GM21619 (cell line): ENCODE measurements around the gene STXBP2.
"Not testable (repeated sequence)": the region's sequence is repeated elsewhere in the genome, so short reads cannot be mapped to it uniquely, and the experiment has no call there.

Source experiments
- ATAC-seq: cut with Tn5 transposase; IDR thresholded peaks from one replicate; pipeline ENCODE4 v1.9.1; 2021; ENCODE audit not compliant: unreplicated experiment

Gene STXBP2

GRCh38 chr19:7632340-7633203 lies 4.3 kb upstream of the STXBP2 start:
- no peak for ATAC-seq

GRCh38 chr19:7633698-7634097 lies 3.2 kb upstream of the STXBP2 start, which contains the start of gene PCP2:
TSS of gene PCP2 (minus strand) at chr19:7633719. CDS start at chr19:7633457, 262 bp downstream.
- ATAC-seq = no peak

GRCh38 chr19:7635670-7636069 lies 1.2 kb upstream of the STXBP2 start:
- ATAC-seq = no peak

- no peak for ATAC-seq
Observed at GRCh38 chr19:7636317-7636690, 606 bp upstream of the STXBP2 start.

GRCh38 chr19:7637374-7638256 lies 705 bp downstream of the STXBP2 start:
- ATAC-seq = no peak

- ATAC-seq = no peak
Observed at GRCh38 chr19:7638802-7639465, 2.0 kb downstream of the STXBP2 start.

GRCh38 chr19:7639863-7640348 lies 3.0 kb downstream of the STXBP2 start:
- no peak for ATAC-seq

- no peak for ATAC-seq
Observed at GRCh38 chr19:7640803-7641202, 3.9 kb downstream of the STXBP2 start.

- ATAC-seq = no peak
Observed at GRCh38 chr19:7641290-7642276, 4.7 kb downstream of the STXBP2 start.

GRCh38 chr19:7642295-7643030 lies 5.6 kb downstream of the STXBP2 start:
- ATAC-seq = no peak

- no peak for ATAC-seq
Observed at GRCh38 chr19:7643031-7643415, 6.1 kb downstream of the STXBP2 start.

- not testable (repeated sequence) for ATAC-seq
Observed at GRCh38 chr19:7643629-7644549, 7.0 kb downstream of the STXBP2 start.

GRCh38 chr19:7644550-7644877 lies 7.6 kb downstream of the STXBP2 start:
- no peak for ATAC-seq

GRCh38 chr19:7645163-7645562 lies 8.3 kb downstream of the STXBP2 start:
- no peak for ATAC-seq

GRCh38 chr19:7645656-7646425 lies 8.9 kb downstream of the STXBP2 start:
- ATAC-seq = no peak

- ATAC-seq = no peak
Observed at GRCh38 chr19:7646426-7646700, 9.5 kb downstream of the STXBP2 start.

GRCh38 chr19:7647156-7647555 lies 10.2 kb downstream of the STXBP2 start:
- no peak for ATAC-seq
